ENCODE results near the gene BPIFB3.

GRCh38 chr20:33062825-33063149, 9.1 kb downstream of the BPIFB3 start:
- TF ChIP-seq POLR2A (IDR thresholded peaks at IDR 0.05; ENCODE audit: low read length) (no peak), GATA1 (IDR thresholded peaks at IDR 0.05; ENCODE audit: low read depth, low read length) (no peak)
